ENCODE measurements around the gene SLC35F1. TPM values are rescaled to one million over a fixed set of nuclear protein-coding genes. Genes with fewer than 3 reads are reported as not detected.
A peak's percentile ranks its signal among the peaks of the same experiment; 100 is the strongest.
"Not testable (repeated sequence)": the region's sequence is repeated elsewhere in the genome, so short reads cannot be mapped to it uniquely, and the experiment has no call there.

The SLC35F1 gene
- total RNA-seq (not detected in 2 replicates), polyA plus RNA-seq (not detected in 2 replicates), polyA minus RNA-seq (not detected in 2 replicates)
- 0.02 TPM for total RNA-seq (2013)

DNA sequence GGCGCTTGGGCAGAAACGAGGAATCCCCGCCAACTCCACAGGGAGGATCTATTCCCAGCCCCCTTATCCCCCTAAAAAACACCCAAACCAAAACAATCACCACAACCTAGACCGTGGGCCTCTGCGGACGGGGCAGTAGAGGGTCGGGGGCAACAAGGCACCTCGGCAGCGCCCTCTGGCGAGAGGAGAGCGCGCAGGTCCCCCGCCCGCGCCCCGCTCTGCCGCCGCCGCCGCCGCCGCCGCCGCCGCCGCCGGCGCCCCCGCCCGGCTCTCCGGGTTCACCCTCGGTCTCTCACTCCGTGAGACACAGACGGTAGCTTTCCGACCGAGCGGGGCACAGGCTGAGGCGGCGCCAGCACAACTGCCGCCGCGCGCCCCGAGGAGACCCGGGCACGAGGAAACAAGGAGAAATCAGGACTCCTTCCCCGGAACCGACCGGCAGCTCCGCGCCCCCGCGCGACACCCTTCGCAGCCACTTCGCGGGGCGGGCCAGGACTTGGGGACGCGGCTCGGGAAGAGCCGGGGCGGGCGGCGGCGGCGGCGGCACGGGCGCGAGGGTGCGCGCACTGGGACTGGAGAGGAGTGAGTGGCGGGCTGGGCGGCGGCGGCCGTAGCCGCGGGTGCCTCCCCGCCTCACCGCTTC lies at the start of gene SLC35F1:
Gene SLC35F1 (plus strand): TSS at position 307 of the 643 bp plus-strand sequence.
- Histone ChIP-seq H3K79me2 (ENCODE audit: control insufficient read depth, insufficient read depth, low read length) (no peaks in the 10 kb centered on the region), H3K27me3 (replicated peaks in 1 of 4; ENCODE audit: control extremely low read depth in 1 of 4, control insufficient read depth in 3 of 4, insufficient read depth in 4 of 4, low read length in 3 of 4) (peaks cover 0 to 36% (median 28%) of the 10 kb centered on the region in 4 experiments), H3K4me1 (ENCODE audit: control insufficient read depth in 2 of 2, insufficient read depth in 2 of 2, low read length in 2 of 2) (peaks cover 9 to 18% of the 10 kb centered on the region in 2 donors), H3K4me3 (ENCODE audit: control extremely low read depth in 1 of 5, extremely low read depth in 1 of 5, insufficient read depth in 1 of 5, low read depth in 2 of 5, low read length in 4 of 5) (peak within 1 kb of the TSS in 3 of 5 experiments; percentile 26 to 33 (median 33)), H4K20me1 (ENCODE audit: control insufficient read depth, insufficient read depth, low read length, poor library complexity, severe bottlenecking) (no peaks in the 10 kb centered on the region), H3K9ac (ENCODE audit: low read length) (peak within 1 kb of the TSS; percentile 32), H3K4me2 (replicated peaks; ENCODE audit: low read depth, low read length, poor library complexity, severe bottlenecking) (peak within 1 kb of the TSS; percentile 73), H3K9me3 (ENCODE audit: control extremely low read depth in 1 of 3, control insufficient read depth in 2 of 3, insufficient read depth in 1 of 3, low read length in 2 of 3) (peaks cover 0 to 7% (median 0%) of the 10 kb centered on the region in 3 donors), H2AFZ (ENCODE audit: insufficient read depth, low read depth, low read length, poor library complexity, severe bottlenecking) (peak within 1 kb of the TSS; percentile 28), H3K27ac (ENCODE audit: low read length in 2 of 2) (no peak within 1 kb of the TSS), H3K36me3 (replicated peaks in 1 of 2; ENCODE audit: control extremely low read depth in 1 of 2, control insufficient read depth in 1 of 2, extremely low read depth in 1 of 2, insufficient read depth in 2 of 2, low read length in 1 of 2) (no peaks in the 10 kb centered on the region)
- no peaks in the 10 kb centered on the region for H3K9me3 Mint-ChIP-seq (ENCODE audit: insufficient read depth)
- intact Hi-C loops (cut with micrococcal nuclease), result no loop called here
- peaks cover 45% of the 10 kb centered on the region for H3K27me3 Mint-ChIP-seq
- no peak within 1 kb of the TSS for H3K27ac Mint-ChIP-seq
- POLR2A ChIA-PET, result no interaction called here
- 2% methylated on average over 81 of the region's 82 CpGs for WGBS (ENCODE audit: insufficient coverage)
- CTCF ChIA-PET, result no interaction called here
- peak within 1 kb of the TSS; percentile 64 for H3K4me3 Mint-ChIP-seq
- ATAC-seq (ENCODE audit: low read depth) (no peak), DNase-seq (peak; percentile 16)
- no peak for TF ChIP-seq EZH2 (IDR thresholded peaks at IDR 0.05; ENCODE audit: borderline replicate concordance, insufficient read depth, low read depth, low read length, poor library complexity, severe bottlenecking)
- peaks cover 12% of the 10 kb centered on the region for H3K4me1 Mint-ChIP-seq

DNA sequence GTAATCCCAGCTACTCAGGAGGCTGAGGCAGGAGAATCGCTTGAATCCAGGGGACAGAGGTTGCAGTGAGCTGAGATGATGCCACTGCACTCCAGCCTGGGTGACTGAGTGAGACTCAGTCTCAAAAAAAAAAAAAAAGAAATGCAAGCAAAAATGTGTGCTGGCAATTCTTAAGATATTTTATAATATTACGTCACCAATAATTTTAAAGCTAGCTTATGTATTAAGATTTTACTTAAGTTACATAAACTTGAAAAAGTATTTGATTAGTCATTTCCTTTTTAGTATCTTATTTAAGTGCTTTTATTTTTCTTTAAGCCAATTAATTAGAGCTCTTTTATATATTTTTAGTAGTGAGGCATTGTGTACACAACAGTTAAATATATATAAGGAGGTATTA lies 48.5 kb upstream of the SLC35F1 start:
- H3K27ac Mint-ChIP-seq; CTCF ChIA-PET; intact Hi-C loops (cut with micrococcal nuclease); H3K9me3 Mint-ChIP-seq (ENCODE audit: insufficient read depth); H3K4me2 ChIP-seq (replicated peaks; ENCODE audit: low read depth, low read length, poor library complexity, severe bottlenecking); H3K4me1 Mint-ChIP-seq; H3K27me3 Mint-ChIP-seq; H3K27ac ChIP-seq (ENCODE audit: low read length in 2 of 2); DNase-seq; H3K9me3 ChIP-seq (ENCODE audit: control extremely low read depth in 1 of 3, control insufficient read depth in 2 of 3, insufficient read depth in 1 of 3, low read length in 2 of 3); POLR2A ChIA-PET; H4K20me1 ChIP-seq (ENCODE audit: control insufficient read depth, insufficient read depth, low read length, poor library complexity, severe bottlenecking); H2AFZ ChIP-seq (ENCODE audit: insufficient read depth, low read depth, low read length, poor library complexity, severe bottlenecking); H3K4me3 Mint-ChIP-seq; H3K4me3 ChIP-seq (ENCODE audit: control extremely low read depth in 1 of 5, extremely low read depth in 1 of 5, insufficient read depth in 1 of 5, low read depth in 2 of 5, low read length in 4 of 5); H3K9ac ChIP-seq (ENCODE audit: low read length); ATAC-seq (ENCODE audit: low read depth); H3K36me3 ChIP-seq (replicated peaks in 1 of 2; ENCODE audit: control extremely low read depth in 1 of 2, control insufficient read depth in 1 of 2, extremely low read depth in 1 of 2, insufficient read depth in 2 of 2, low read length in 1 of 2); H3K27me3 ChIP-seq (replicated peaks in 1 of 4; ENCODE audit: control extremely low read depth in 1 of 4, control insufficient read depth in 3 of 4, insufficient read depth in 4 of 4, low read length in 3 of 4); H3K4me1 ChIP-seq (ENCODE audit: control insufficient read depth in 2 of 2, insufficient read depth in 2 of 2, low read length in 2 of 2); H3K79me2 ChIP-seq (ENCODE audit: control insufficient read depth, insufficient read depth, low read length): not testable (repeated sequence)
- WGBS (ENCODE audit: insufficient coverage), result 100% methylated on average over 1 of the region's 2 CpGs
